ENCODE measurements around the gene TXNL4B.
"Not testable (repeated sequence)": the region's sequence is repeated elsewhere in the genome, so short reads cannot be mapped to it uniquely, and the experiment has no call there.

Gene TXNL4B

DNA sequence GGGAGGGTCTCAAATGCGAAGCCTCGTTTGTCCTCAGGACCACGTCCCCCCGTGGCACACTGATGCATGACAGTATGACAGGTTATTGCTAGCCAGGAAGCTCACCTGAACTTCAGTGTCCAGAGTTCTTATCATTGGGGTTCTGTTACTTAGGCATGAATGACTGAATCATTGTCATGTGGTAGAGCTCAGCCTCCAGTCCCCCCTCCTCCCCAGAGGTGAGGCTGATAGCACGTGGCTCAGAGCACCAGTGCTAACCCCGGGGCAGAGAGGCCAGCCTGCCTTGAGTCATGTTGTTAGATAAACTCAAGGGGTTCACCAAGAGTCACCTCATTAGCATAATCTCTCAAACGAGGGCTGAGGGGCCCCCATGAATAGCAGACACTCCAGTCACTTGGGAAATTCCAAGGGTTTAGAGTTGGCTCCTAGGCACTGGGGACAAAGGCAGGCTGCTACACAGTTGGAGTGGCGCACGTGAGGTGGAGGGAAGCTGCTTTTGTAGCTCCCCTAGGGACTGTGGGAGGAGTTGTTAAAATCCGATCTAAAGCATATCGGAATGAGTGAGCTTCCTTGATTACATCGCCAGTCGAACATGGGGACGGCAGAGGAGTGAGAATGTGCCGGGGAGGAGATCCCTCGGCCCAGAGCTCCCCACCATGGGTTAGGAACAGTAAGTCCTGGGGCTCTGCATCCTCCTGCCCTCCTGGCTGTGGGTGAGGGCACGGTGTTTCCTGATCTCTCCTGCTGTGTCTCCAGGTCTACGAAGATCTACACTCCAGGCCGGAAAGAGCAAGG, 18.4 kb upstream of the TXNL4B start:
- DNase-seq: no peak

DNA sequence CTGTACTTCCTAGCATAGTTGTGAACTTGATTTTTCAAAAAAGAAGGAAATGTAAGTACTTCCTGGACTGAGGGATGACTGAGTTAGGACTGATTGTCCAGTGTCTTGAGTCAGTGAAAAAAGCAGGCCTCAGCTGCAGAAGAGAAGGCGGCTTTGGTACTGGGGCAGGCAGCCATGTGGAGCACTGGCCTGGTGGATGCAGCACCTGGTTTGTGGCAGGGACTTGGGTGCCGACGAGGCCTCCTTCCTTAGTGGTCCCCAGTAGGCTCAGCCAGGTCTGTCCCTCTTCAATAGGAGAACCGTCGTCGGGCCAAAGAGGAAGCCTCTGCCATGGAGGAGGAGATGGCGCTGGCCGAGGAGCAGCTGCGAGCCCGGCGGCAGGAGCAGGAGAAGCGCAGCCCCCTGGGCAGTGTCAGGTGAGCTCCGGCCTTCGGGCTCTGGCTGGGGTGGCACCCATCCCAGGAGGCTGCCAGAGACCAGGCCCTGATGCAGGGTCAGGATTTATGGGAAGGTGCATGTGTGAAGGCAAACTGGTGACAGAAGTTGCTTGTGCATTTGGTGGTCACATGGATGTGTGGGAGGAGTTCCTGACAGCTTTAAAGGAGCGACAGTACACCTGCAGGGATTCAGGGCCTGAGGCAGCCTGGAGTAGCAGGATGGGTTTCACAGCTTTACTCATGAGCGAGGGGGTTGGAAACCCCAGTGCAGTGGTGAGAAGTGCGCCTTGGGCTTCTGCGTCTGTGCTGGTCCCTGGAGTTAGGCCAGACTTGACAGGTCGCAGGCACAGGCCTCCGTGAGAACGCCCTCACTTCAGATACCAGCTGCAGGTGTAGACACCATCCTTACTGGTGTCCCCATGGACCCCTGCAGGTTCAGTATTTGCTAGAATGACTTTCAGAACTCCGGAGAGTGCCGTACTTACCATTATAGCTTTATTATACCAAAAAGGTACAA, 17.5 kb upstream of the TXNL4B start:
- DNase-seq: no peak

DNA sequence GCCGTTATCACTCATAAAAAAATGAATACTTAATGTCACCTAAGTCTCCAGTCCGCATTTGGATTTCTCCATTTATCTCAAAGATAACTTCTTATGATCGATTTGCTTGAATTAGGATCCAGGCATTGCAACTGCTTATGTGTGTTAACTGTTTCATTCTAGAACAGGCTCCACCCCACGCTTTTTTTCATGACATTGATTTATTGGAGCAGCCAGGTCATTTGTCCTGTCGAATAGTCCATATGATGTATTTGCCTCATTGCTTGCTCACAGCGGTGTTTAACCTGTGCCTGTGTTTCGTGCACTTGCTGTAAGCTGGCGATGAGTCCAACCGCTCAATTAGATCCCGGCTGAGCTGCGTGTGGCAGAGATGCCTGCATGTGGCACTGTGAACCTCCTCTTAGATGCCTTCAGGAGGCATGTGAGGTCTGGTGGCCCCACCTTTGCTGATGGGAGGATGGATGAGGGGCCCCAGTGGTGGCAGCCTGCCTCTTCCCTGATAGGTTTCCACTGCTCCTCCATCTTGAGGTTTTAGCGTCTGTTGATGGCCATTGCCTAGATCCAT, 16.6 kb upstream of the TXNL4B start:
- DNase-seq: no peak

DNA sequence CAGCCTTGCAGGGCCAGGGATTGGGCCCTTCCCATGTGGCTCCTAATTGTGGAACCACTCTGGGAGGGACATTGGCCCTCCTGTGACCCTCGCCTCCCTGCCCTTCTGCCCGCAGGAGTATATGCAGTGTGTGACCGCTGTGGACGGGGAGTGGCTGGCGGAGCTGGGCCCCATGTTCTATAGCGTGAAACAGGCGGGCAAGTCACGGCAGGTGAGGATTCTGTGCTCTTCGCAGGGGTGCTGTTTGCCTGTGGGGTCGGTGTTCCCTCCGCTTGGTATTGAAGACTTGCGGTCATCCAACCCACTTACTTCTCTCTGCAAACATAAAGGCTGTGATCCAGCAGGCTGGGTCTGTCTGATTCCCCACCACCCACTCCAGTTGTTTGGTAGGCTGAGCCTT, 15.9 kb upstream of the TXNL4B start:
- no peak for DNase-seq

DNA sequence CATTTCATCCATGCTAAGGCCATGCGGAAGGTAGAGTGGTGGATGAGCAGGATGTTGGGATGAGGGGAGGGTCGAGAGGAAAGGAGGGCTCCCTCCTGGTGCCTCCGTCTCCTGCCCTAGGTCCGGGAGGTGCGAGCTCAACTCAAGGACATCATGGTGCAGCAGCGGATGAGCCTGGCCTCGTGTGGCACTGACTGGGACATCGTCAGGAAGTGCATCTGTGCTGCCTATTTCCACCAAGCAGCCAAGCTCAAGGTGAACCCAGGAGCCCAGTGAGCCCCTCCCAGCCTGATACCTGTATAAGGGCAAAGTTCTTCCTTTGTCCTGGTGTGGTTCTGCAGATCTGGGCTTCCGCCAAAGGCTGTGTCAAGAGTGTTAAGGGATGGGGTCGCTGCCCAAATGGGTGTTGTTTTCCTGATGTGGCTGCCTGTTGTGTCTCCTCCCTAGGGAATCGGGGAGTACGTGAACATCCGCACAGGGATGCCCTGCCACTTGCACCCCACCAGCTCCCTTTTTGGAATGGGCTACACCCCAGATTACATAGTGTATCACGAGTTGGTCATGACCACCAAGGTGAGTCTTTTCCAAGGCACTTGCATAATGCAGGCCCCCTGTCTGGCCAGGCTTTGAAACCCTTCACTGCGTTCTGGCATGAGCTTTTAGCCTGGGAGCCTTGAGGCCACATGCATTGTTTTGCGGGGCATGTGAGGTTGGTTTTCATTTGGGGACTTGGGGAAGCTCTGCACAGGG, 15.1 kb upstream of the TXNL4B start:
- no peak for DNase-seq

DNA sequence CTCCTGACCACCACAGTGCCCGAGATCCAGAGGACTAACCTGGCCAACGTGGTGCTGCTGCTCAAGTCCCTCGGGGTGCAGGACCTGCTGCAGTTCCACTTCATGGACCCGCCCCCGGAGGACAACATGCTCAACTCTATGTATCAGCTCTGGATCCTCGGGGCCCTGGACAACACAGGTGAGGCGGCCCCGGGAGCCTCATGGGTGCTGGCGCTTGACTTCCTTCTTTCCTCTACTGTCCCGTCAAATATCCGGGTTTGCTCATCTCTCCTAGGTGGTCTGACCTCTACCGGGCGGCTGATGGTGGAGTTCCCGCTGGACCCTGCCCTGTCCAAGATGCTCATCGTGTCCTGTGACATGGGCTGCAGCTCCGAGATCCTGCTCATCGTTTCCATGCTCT, 14.0 kb upstream of the TXNL4B start:
- no peak for DNase-seq

DNA sequence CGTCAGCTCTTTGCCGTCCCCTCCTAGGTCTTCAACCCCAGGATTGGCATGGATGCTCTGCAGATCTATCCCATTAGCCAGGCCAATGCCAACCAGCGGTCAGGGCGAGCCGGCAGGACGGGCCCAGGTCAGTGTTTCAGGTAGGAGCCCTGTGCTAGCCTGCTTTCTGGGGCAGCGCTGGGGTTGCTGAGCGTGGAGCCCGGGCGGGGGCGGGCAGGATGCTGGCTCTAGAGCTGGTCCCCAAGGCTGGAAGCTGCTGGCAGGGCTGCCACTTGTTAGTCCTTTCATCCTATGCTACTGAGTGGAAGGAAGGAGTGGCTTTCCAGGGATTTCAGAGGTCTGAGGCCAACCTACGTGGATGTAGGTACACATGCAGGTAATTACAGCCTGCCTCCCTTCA, 12.6 kb upstream of the TXNL4B start:
- DNase-seq: no peak

DNA sequence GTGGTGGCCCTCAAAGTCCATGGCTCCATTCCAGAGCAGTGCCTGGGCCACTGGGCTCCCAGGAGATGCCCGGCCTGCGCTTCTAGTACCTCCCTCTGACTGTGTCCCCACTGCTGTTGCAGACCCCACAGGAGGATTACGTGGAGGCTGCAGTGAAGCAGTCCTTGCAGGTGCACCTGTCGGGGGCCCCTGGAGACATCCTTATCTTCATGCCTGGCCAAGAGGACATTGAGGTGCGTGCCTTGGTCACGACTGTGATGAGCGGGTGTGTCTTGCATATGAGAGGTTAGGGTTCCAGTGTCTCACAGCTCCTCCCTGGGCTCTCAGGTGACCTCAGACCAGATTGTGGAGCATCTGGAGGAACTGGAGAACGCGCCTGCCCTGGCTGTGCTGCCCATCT, 11.5 kb upstream of the TXNL4B start:
- no peak for DNase-seq

DNA sequence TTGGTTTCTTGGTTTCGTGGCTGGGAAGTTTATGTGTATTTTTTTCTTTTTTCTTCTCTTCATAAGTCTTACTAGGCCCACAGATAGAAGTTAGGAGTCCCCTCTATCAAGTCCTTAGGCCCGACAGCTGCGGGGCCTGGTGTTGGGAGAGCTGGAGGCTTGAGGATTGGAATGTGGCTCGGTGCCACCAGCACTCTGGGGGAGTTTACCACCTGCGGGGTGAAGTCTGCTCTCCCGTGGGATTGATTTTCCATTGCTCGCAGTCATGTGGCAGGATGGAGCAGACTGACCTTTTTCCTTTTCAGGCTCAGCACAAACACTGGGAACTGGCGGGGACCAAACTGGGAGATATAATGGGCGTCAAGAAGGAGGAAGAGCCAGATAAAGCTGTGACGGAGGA, 7.8 kb upstream of the TXNL4B start:
- DNase-seq: no peak

DNA sequence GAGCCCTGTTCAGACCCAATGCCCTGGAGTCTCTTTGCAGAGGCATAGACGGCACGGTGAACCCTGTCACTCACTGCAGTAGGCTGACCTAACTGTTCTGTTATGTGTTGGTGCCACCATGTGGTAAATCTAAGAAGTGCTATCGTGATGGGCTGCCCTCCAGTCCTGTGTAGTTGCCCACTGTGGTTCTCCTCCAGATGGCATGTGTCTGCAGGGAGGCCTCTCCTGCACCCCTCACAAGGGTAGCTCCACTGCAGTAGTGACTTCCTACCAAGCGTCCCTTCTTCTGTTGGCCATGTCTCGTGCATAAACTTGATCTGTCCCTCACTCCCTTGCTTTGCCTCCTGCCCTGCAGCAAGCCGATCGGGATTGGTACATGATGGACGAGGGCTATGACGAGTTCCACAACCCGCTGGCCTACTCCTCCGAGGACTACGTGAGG, 6.0 kb upstream of the TXNL4B start:
- no peak for DNase-seq

DNA sequence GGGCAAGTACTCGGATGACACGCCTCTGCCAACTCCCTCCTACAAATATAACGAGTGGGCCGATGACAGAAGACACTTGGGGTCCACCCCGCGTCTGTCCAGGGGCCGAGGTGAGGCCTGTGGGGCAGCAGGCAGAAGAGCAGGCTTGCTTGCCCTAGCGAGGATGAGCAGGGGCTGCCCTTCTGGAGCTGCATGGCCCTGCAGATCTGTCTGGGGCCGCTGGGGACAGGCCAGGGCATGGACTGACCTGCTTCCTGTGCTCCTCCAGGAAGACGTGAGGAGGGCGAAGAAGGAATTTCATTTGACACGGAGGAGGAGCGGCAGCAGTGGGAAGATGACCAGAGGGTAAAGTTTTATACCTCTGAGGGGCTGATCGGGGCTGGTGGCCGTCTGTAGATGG, 5.5 kb upstream of the TXNL4B start:
- no peak for DNase-seq

DNA sequence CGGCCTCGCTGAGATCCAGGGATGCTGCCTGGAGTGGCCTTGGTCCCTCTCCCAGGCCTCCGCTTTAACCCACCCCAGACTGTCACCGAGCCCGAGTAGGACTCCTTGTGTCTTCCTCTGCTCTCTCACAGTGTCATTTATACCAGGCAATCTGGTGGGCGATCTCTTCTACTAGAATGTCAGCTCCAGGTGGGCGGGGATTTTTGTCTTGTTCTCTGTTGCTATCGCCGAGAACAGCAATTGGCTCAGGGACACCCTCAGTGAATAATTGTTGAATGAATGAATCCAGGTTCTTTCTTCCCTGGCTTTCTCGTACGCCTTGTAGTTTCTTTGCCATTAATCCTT, 818 bp upstream of the TXNL4B start:
- no peak for DNase-seq

DNA sequence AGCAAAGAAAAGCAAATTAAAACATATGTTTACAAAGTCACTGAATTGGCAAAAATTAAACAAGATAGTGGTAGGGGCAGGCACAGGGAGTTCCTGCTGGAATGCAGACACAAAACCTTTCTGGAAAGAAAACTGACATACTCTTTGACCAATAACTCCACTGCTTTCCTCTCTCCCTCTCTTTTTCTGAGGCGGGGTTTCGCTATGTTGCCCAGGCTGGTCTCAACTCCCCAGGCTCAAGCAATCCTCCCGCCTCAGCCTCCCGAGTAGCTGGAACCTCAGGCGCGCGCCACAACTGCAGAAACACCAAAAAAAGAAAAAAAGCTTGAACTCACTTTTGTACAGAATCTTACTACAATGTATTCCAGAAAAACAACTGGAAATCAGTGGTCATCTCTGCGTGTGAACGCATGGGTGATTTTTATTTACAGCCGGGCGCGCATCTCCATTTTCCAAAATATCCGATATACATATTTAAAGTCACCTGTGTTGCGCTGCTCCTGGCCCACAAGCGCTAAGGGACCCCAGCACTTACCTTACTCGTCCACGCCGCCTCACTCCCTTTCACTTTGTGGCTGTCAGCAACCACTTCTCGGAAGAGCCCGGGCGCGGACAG, 480 bp downstream of the TXNL4B start:
- no peak for DNase-seq

DNA sequence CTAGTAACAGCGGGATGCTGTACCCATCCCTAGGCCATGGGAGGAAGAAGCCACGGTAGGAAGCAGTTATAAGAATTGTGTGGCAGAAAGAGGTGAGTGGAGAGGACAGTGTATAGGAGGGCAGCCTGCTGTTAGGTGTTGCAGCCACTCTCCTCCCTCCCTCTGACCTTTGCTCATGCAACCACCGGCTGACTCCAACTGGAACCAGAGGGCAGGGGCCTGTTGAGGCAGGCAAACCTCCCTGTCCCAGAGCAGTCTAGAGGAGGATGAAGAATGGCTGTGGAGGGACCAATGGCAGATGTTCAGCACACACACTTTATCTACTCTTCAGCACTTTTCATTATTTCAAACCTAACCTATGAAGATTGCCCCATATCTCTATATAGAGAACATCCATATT, 2.2 kb downstream of the TXNL4B start:
- no peak for DNase-seq

DNA sequence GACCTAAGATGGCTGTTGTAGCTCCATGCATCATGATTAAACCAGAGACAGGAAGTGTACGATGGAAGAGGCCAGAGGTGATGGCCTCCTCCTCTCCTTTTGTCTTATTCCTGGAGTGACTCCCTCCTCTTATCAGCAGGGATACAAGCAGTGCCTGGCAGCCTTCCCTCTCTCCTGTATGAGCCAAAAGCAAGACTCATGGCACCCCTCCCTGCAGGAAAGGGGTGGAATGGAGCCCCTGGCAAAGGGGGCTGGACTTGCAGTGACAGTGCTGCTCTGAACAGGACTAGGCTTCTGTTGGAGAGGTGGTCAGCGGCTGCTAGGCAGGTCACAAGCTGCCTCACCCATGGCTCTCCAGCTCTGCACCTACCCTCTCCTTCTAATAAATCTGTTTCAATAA, 8.4 kb downstream of the TXNL4B start:
- DNase-seq: no peak

DNA sequence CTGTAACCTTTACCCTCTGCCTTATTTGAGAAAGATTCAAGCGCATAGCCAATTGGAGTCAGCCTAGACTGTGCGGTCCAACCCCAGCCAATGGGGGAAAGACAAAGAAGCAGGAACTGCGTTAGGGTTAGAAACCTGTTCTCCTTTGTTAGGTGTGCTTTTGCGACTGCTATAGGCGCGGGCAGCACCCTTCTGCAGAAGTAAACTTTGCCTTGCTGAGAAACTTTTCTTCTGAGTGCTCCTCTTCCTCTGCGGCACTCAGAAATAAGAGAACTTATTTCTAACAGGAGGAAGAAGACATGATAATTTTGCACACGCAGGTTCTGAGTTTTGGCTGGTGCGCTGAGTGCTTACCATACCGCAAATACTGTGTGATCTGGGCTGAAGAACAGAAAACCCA, 9.0 kb downstream of the TXNL4B start:
- DNase-seq: no peak

DNA sequence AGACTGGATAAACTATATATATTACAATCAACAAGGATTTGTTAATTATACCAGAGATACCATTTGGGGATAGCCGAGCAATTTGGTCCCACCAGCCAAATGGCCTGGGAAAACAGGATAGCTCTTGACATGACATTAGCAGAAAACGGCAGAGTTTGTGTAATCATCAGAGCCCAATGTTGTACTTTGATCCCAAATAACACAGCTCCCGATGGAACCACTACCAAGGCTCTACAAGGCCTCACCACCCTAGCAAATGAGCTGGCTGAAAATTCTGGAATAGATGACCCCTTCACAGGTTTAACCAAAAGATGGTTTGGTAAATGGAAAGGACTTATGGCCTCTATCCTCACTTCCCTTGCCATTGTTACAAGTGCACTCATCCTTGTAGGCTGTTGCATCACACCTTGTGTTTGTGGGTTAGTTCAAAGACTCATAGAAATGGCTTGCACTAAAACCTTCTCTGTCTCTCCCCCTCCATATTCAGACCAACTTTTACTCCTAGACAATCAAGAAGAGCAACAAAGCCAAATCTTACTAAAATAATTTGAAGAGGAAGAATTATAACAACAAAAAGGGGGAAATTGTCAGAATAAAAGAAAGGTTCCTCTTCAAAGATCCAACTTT, 9.5 kb downstream of the TXNL4B start:
- DNase-seq: no peak

DNA sequence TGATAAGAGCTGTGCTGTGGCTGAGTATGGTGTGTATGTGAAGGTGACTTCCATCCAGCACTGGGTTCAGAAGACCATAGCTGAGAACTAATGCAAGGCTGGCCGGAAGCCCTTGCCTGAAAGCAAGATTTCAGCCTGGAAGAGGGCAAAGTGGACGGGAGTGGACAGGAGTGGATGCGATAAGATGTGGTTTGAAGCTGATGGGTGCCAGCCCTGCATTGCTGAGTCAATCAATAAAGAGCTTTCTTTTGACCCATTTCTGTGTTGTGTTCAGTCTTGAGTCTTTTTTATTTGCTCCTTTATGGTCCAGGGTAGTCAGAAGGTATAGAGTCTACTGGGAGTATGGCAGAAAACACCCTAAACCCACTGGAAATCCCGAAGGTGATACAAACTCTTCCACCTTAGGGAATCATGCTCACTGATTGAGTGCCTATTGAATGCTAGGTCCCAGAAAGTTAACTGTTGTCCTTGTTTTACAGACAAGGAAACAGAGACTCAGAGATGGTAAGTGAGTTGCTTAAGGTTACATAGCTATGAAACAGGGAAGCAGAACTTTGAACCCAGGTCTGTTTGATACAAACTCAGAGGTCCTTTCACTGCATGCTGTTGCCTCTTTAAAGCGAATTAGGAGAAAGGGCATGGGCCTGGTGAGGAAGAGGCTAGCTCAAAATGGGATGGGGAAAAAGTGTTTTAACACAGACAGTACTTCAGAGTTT, 16.3 kb downstream of the TXNL4B start:
- not testable (repeated sequence) for DNase-seq

DNA sequence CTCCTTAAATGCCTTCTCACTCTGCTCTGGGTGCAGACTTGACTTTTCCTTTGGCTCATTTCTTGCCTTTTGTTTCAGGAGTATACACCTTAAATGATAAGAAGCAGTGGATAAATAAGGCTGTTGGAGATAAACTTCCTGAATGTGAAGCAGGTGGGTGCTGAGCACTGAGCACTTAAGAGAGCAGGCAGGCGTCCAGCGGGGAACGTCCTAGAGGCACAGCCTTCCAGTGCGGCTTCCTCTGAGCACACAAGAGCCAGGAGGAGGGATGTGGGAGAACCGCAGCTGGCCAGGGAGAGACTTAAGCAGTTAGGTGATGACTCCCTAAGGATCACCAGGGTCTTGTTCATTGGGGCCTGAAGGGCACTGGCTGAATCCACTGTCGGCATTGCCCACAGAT, 18.4 kb downstream of the TXNL4B start:
- not testable (repeated sequence) for DNase-seq

DNA sequence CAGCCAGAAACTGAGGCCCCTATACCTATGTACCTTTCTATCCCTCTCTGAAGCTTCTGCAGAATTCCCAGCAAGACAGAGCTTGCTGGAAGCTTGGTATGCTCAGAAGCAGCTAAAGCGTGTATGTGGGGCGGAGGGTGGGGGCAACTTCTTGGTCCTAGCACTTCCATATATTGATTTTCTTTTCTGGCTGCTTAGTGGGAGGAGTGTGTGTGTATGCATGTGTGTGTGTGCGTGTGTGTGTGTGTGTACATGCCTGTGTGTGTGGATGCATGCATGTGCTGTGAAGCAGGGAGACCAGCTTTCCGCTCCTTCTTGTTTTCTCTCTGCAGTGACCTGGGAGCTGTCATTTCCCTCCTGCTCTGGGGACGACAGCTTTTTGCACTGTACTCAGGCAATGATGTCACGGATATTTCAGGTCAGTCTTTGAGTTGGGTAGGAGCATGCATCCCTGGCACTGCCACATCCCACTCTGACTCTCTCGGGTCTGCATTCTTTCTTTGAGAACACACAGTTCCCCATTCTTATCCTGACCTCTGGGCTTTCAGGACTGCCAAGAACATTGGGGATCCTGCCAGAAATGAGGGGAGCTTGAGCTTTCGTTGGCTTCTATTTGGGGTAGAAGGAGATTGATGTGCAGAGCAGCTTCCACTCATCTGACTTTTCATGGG, 19.7 kb downstream of the TXNL4B start:
- DNase-seq: no peak
